ENCODE data around the gene ST7.

The ST7 gene

GRCh38 chr7:117134889-117135552 is 181.7 kb downstream of the ST7 start:
- no peak for DNase-seq

GRCh38 chr7:117135553-117135891 is 182.2 kb downstream of the ST7 start:
- DNase-seq, result no peak

- no peak for DNase-seq
Observed at GRCh38 chr7:117137868-117138267, 184.6 kb downstream of the ST7 start.

GRCh38 chr7:117138495-117138894 is 185.2 kb downstream of the ST7 start:
- no peak for DNase-seq

- DNase-seq, result no peak
Observed at GRCh38 chr7:117138981-117139380, 185.7 kb downstream of the ST7 start.

GRCh38 chr7:117139397-117139984 is 186.2 kb downstream of the ST7 start:
- no peak for DNase-seq

GRCh38 chr7:117140921-117141320 is 187.6 kb downstream of the ST7 start:
- no peak for DNase-seq

- no peak for DNase-seq
Observed at GRCh38 chr7:117143066-117143465, 189.8 kb downstream of the ST7 start.

- DNase-seq, result no peak
Observed at GRCh38 chr7:117143580-117143979, 190.3 kb downstream of the ST7 start.

- no peak for DNase-seq
Observed at GRCh38 chr7:117145333-117145732, 192.0 kb downstream of the ST7 start.

GRCh38 chr7:117146059-117146458 is 192.8 kb downstream of the ST7 start:
- DNase-seq, result no peak

GRCh38 chr7:117146511-117146910 is 193.2 kb downstream of the ST7 start:
- no peak for DNase-seq

GRCh38 chr7:117148971-117149370 is 195.7 kb downstream of the ST7 start:
- DNase-seq, result no peak

- no peak for DNase-seq
Observed at GRCh38 chr7:117149692-117150091, 196.4 kb downstream of the ST7 start.

- no peak for DNase-seq
Observed at GRCh38 chr7:117152213-117153007, 199.1 kb downstream of the ST7 start.

GRCh38 chr7:117153016-117153545 is 199.8 kb downstream of the ST7 start:
- no peak for DNase-seq

- DNase-seq, result no peak
Observed at GRCh38 chr7:117154721-117155120, 201.4 kb downstream of the ST7 start.

GRCh38 chr7:117155694-117156093 is 202.4 kb downstream of the ST7 start:
- DNase-seq, result no peak

GRCh38 chr7:117157241-117158209 is 204.2 kb downstream of the ST7 start:
- no peak for DNase-seq

- DNase-seq, result no peak
Observed at GRCh38 chr7:117158941-117159697, 205.8 kb downstream of the ST7 start.

GRCh38 chr7:117163101-117163500 is 209.8 kb downstream of the ST7 start:
- no peak for DNase-seq

- DNase-seq, result no peak
Observed at GRCh38 chr7:117164620-117165019, 211.3 kb downstream of the ST7 start.
